ENCODE measurements around the gene TGIF2. TPM values are rescaled to one million over a fixed set of nuclear protein-coding genes. Genes with fewer than 3 reads are reported as not detected.

The TGIF2 gene
- total and polyA plus RNA-seq, 2 of the 8 experiments (the other 6 are each of a cell fraction or from before 2014, with no cell fraction given): 49.7 to 76.7 TPM

- no peak for TF ChIP-seq CHD7 (IDR thresholded peaks at IDR 0.05; ENCODE audit: insufficient replicate concordance, low read length)
- TF ChIP-seq RAD21 (IDR thresholded peaks at IDR 0.05 in 1 of 2, conservative IDR thresholded peaks at IDR 0.05 in 1 of 2; ENCODE audit: low read depth in 2 of 2, low read length in 2 of 2): no peak
- TF ChIP-seq HDAC6 (IDR thresholded peaks at IDR 0.05; ENCODE audit: low read depth, low read length): no peak
- no peak for TF ChIP-seq FOSL1 (IDR thresholded peaks at IDR 0.05; ENCODE audit: insufficient read depth, low read depth, low read length)
- TF ChIP-seq KDM1A (IDR thresholded peaks at IDR 0.05; ENCODE audit: borderline replicate concordance, low read length): no peak
- no peak for TF ChIP-seq YY1 (IDR thresholded peaks at IDR 0.05; ENCODE audit: low read depth, low read length)
- TF ChIP-seq TCF12 (IDR thresholded peaks at IDR 0.05; ENCODE audit: low read depth, low read length): no peak
These were observed 35.2 kb upstream of the TGIF2 start (continued) for GRCh38 chr20:36538026-36538722.
